H1 (cell line): ENCODE data around the gene MRGPRE. TPM values are rescaled to one million over a fixed set of nuclear protein-coding genes. Genes with fewer than 3 reads are reported as not detected.
"Not testable (repeated sequence)": the region's sequence is repeated elsewhere in the genome, so short reads cannot be mapped to it uniquely, and the experiment has no call there.

Experiments used
- CTCF ChIA-PET: fragments of 300-600 bp; sonication (Branson Sonifier 250); formaldehyde crosslinking; loops from one replicate; lab custom pipeline; 2021; ENCODE audit not compliant: partially characterized antibody; lab: Charles Lee
- POLR2A ChIA-PET: fragments of 300-600 bp; sonication (Branson Sonifier 250); formaldehyde crosslinking; loops from one replicate; lab custom pipeline; 2021; ENCODE audit warnings: inconsistent platforms; ENCODE audit not compliant: partially characterized antibody; lab: Charles Lee
- DNase-seq, 2 experiments: peaks; one replicate each; pipeline versions ENCODE4 v3.0.0 to v3.0.0-alpha.2; 2010 to 2022; ENCODE audit warnings: low spot score in 2 of 2, low read depth in 1 of 2, mixed read lengths in 1 of 2
- FAIRE-seq: peaks from 2 replicates; lab custom pipeline; 2011; peaks lifted over from hg19 to GRCh38; lab: Jason Lieb, UNC
- H2AFZ ChIP-seq: 2 replicates; pipeline ENCODE4 v1.8.1; 2012; ENCODE audit warnings: low read length, inconsistent platforms
- H2AK5ac ChIP-seq: 2 replicates; pipeline ENCODE4 v1.6.1; 2013; ENCODE audit warnings: low read depth, low read length
- H2BK120ac ChIP-seq: replicated peaks from 2 replicates; pipeline ENCODE3; 2013; ENCODE audit warnings: low read depth, low read length, inconsistent platforms
- H2BK12ac ChIP-seq: 2 replicates; pipeline ENCODE4 v1.6.1; 2013; ENCODE audit warnings: low read depth, low read length
- H2BK15ac ChIP-seq: 2 replicates; pipeline ENCODE4 v1.6.1; 2013; ENCODE audit warnings: low read length
- H2BK20ac ChIP-seq: 2 replicates; pipeline ENCODE4 v1.6.1; 2013; ENCODE audit warnings: low read length
- H2BK5ac ChIP-seq: 2 replicates; pipeline ENCODE4 v1.6.1; 2013; ENCODE audit warnings: low read depth, low read length
- H3K14ac ChIP-seq: 2 replicates; pipeline ENCODE4 v1.6.1; 2013; ENCODE audit warnings: inconsistent platforms; ENCODE audit not compliant: insufficient read length
- H3K18ac ChIP-seq: 2 replicates; pipeline ENCODE4 v1.6.1; 2013; ENCODE audit warnings: low read length; ENCODE audit errors: extremely low read depth
- H3K23ac ChIP-seq: 2 replicates; pipeline ENCODE4 v1.6.1; 2013; ENCODE audit warnings: inconsistent platforms; ENCODE audit not compliant: insufficient read length
- H3K23me2 ChIP-seq: 2 replicates; pipeline ENCODE4 v1.6.1; 2013; ENCODE audit warnings: low read depth, low read length
- H3K27ac ChIP-seq: 2 replicates; pipeline ENCODE4 v1.6.1; 2011; ENCODE audit warnings: low read depth, low read length, inconsistent platforms
- H3K27me3 ChIP-seq, 4 experiments: replicated peaks in 1 of 4; 1 replicate in 1 of 4; 2 replicates in 3 of 4; pipeline versions ENCODE4 v1.6.1 to v1.8.1; 2011 to 2013; ENCODE audit warnings: low read length in 3 of 4, mild to moderate bottlenecking in 3 of 4, inconsistent platforms in 2 of 4, mixed read lengths in 2 of 4, moderate library complexity in 1 of 4; ENCODE audit not compliant: control insufficient read depth in 3 of 4, insufficient read depth in 3 of 4; ENCODE audit errors: extremely low read depth in 1 of 4
- H3K36me3 ChIP-seq, 4 experiments: 2 replicates each; pipeline versions ENCODE4 v1.6.1 to v1.8.1; 2011 to 2013; ENCODE audit warnings: mild to moderate bottlenecking in 4 of 4, low read length in 3 of 4, moderate library complexity in 2 of 4, control low read depth in 1 of 4, inconsistent platforms in 1 of 4; ENCODE audit not compliant: insufficient read depth in 4 of 4, control insufficient read depth in 2 of 4
- H3K4ac ChIP-seq: replicated peaks from 2 replicates; pipeline ENCODE3; 2013; ENCODE audit warnings: low read length, low read depth, mixed read lengths, inconsistent platforms; ENCODE audit not compliant: insufficient read length
- H3K4me1 ChIP-seq, 4 experiments: replicated peaks in 1 of 4; 1 replicate in 1 of 4; 2 replicates in 3 of 4; pipeline versions ENCODE4 v1.6.1 to v1.8.1; 2011 to 2013; ENCODE audit warnings: low read length in 3 of 4, inconsistent platforms in 2 of 4, mixed read lengths in 1 of 4; ENCODE audit not compliant: insufficient read depth in 4 of 4, control insufficient read depth in 3 of 4
- H3K4me2 ChIP-seq, 2 experiments: 2 replicates each; pipeline versions ENCODE4 v1.6.1 to v1.8.1; 2011 to 2013; ENCODE audit warnings: low read depth in 2 of 2, low read length in 2 of 2, control low read depth in 1 of 2, inconsistent platforms in 1 of 2, mild to moderate bottlenecking in 1 of 2; ENCODE audit not compliant: insufficient read depth in 1 of 2
- H3K4me3 ChIP-seq, 4 experiments: fragments of 200-600, 300-600 bp in 1 of 4; sonication (generic), shearing (Covaris generic), sonication (Bioruptor Twin) in 1 of 4; 2 replicates each; pipeline versions ENCODE4 v1.5.1 to v1.8.1; 2011 to 2016; ENCODE audit warnings: low read length in 4 of 4, low read depth in 3 of 4, control low read depth in 2 of 4, inconsistent platforms in 2 of 4, mild to moderate bottlenecking in 2 of 4, mixed read lengths in 1 of 4, moderate library complexity in 1 of 4; ENCODE audit not compliant: insufficient read depth in 2 of 4; ENCODE audit errors: extremely low read depth in 1 of 4
- H3K56ac ChIP-seq: replicated peaks from 2 replicates; pipeline ENCODE3; 2013; ENCODE audit warnings: low read depth, mild to moderate bottlenecking, mixed read lengths, low read length, inconsistent platforms; ENCODE audit not compliant: insufficient read length
- H3K79me1 ChIP-seq: 2 replicates; pipeline ENCODE4 v1.6.1; 2013; ENCODE audit warnings: low read depth, low read length, control low read depth
- H3K79me2 ChIP-seq, 2 experiments: 2 replicates each; pipeline versions ENCODE4 v1.6.1 to v1.8.1; 2012 to 2013; ENCODE audit warnings: low read length in 2 of 2, mild to moderate bottlenecking in 2 of 2, inconsistent platforms in 1 of 2; ENCODE audit not compliant: insufficient read depth in 2 of 2, control insufficient read depth in 1 of 2
- H3K9ac ChIP-seq, 4 experiments: replicated peaks in 1 of 4; 1 replicate in 1 of 4; 2 replicates in 3 of 4; pipeline versions ENCODE4 v1.6.1 to v1.8.1; 2011 to 2013; ENCODE audit warnings: low read depth in 3 of 4, low read length in 3 of 4, control low read depth in 2 of 4, mild to moderate bottlenecking in 2 of 4, moderate library complexity in 2 of 4, inconsistent platforms in 1 of 4; ENCODE audit errors: extremely low read depth in 1 of 4
- H3K9me3 ChIP-seq, 2 experiments: 2 replicates each; pipeline versions ENCODE4 v1.6.1 to v1.8.1; 2012 to 2013; ENCODE audit warnings: mild to moderate bottlenecking in 2 of 2, moderate library complexity in 2 of 2, control low read depth in 1 of 2, inconsistent platforms in 1 of 2, low read depth in 1 of 2, low read length in 1 of 2, mixed read lengths in 1 of 2; ENCODE audit not compliant: insufficient read depth in 2 of 2
- H4K20me1 ChIP-seq, 2 experiments: replicated peaks in 1 of 2; 2 replicates each; pipeline versions ENCODE3 to v1.8.1; 2011 to 2013; ENCODE audit warnings: inconsistent platforms in 2 of 2, low read length in 2 of 2, mild to moderate bottlenecking in 1 of 2; ENCODE audit not compliant: insufficient read depth in 2 of 2, control insufficient read depth in 1 of 2
- H4K5ac ChIP-seq: 2 replicates; pipeline ENCODE4 v1.6.1; 2013; ENCODE audit warnings: low read length, low read depth, mixed read lengths, inconsistent platforms; ENCODE audit not compliant: insufficient read length
- H4K8ac ChIP-seq: 2 replicates; pipeline ENCODE4 v1.8.0; 2013; ENCODE audit warnings: mild to moderate bottlenecking, moderate library complexity, low read length, inconsistent platforms; ENCODE audit not compliant: insufficient read depth; ENCODE audit errors: extremely low read depth
- H4K91ac ChIP-seq: replicated peaks from 2 replicates; pipeline ENCODE3; 2013; ENCODE audit warnings: low read length, mixed read lengths, inconsistent platforms; ENCODE audit not compliant: insufficient read length
- WGBS, 2 experiments: shearing (Covaris generic) in 1 of 2; methylation state at CpG; one replicate each; pipeline versions ENCODE4 v1.1.6 to v1.1.7; 2013 to 2015; ENCODE audit warnings: low lambda C conversion rate in 2 of 2, mixed read lengths in 2 of 2, inconsistent platforms in 1 of 2, low coverage in 1 of 2, missing lambda C conversion rate in 1 of 2; ENCODE audit not compliant: insufficient replicate concordance in 2 of 2, insufficient coverage in 1 of 2, insufficient read length in 1 of 2; ENCODE audit errors: extremely low coverage in 1 of 2, missing lambda C conversion rate in 1 of 2; 5-methylcytosine and 5-hydroxymethylcytosine counted together
- polyA plus RNA-seq, 7 experiments: library from polyadenylated mRNA; depleted of rRNA in 3 of 7; stranded (reverse) in 5 of 7; unstranded in 2 of 7; fragments of >200 nt in 5 of 7; fragments of 200-250 nt in 2 of 7; gene quantifications; 1 replicate in 5 of 7; 2 replicates in 1 of 7; 4 replicates in 1 of 7; pipeline versions ENCODE4 v1.2.1 to v1.2.3, GENCODE V29; 2011 to 2013; ENCODE audit warnings: missing spikeins in 2 of 7, mixed read lengths in 2 of 7
- total RNA-seq: library from RNA; stranded (reverse); fragmentation: NEBNext Ultra II Directional; extraction: Animal tissue kit (Norgen Biotek cat#: 25700); gene quantifications from 2 replicates; pipeline ENCODE4 v1.2.1, GENCODE V29; 2021

The MRGPRE gene
- total and polyA plus RNA-seq, 2 of the 8 experiments (the other 6 are each of a cell fraction or from before 2014, with no cell fraction given) = not detected

- DNase-seq, H3K23ac ChIP-seq, H4K8ac ChIP-seq, H3K27ac ChIP-seq, H3K9me3 ChIP-seq, H2AK5ac ChIP-seq, CTCF ChIA-PET, H3K9ac ChIP-seq, H3K4me1 ChIP-seq, H2AFZ ChIP-seq, H4K5ac ChIP-seq, H4K91ac ChIP-seq, H4K20me1 ChIP-seq, H3K36me3 ChIP-seq, H3K4me2 ChIP-seq, H3K14ac ChIP-seq, H2BK20ac ChIP-seq, H2BK12ac ChIP-seq, POLR2A ChIA-PET, H2BK120ac ChIP-seq, H3K23me2 ChIP-seq, H3K4me3 ChIP-seq, FAIRE-seq, H2BK15ac ChIP-seq, H3K56ac ChIP-seq, H3K4ac ChIP-seq, H3K79me2 ChIP-seq, H3K27me3 ChIP-seq, H2BK5ac ChIP-seq, H3K18ac ChIP-seq, H3K79me1 ChIP-seq: not testable (repeated sequence)
- 86% methylated on average over 4 of the region's 8 CpGs; no CpG with 5 or more reads in 1 of the 2 experiments for WGBS, 2 experiments
Observed at GRCh38 chr11:3261831-3262230, 29.6 kb upstream of the MRGPRE start.

GRCh38 chr11:3257509-3257908 is 25.3 kb upstream of the MRGPRE start:
- 100% methylated on average over 1 of the region's 1 CpG; no CpG with 5 or more reads in 1 of the 2 experiments for WGBS, 2 experiments
- H3K9ac ChIP-seq, H3K4ac ChIP-seq, CTCF ChIA-PET, H4K20me1 ChIP-seq, H3K27ac ChIP-seq, POLR2A ChIA-PET, H4K8ac ChIP-seq, H3K4me2 ChIP-seq, H2BK120ac ChIP-seq, H3K27me3 ChIP-seq, H3K9me3 ChIP-seq, FAIRE-seq, H4K91ac ChIP-seq, H3K4me3 ChIP-seq, H4K5ac ChIP-seq, H2BK20ac ChIP-seq, H2BK15ac ChIP-seq, H2AFZ ChIP-seq, H3K79me1 ChIP-seq, H3K36me3 ChIP-seq, H3K14ac ChIP-seq, H3K4me1 ChIP-seq, H3K23ac ChIP-seq, DNase-seq, H3K18ac ChIP-seq, H2AK5ac ChIP-seq, H3K79me2 ChIP-seq, H3K56ac ChIP-seq, H3K23me2 ChIP-seq, H2BK5ac ChIP-seq: not testable (repeated sequence)
- peak overlapping the region; percentile 39; the same call in 1 of the 2 replicates for H2BK12ac ChIP-seq
